HG03135 (cell line): ENCODE data around the gene TEAD1.

Experiments
- ATAC-seq: cut with Tn5 transposase; IDR thresholded peaks from one replicate; pipeline ENCODE4 v1.9.1; 2021; ENCODE audit warnings: mild to moderate bottlenecking, moderate library complexity; ENCODE audit not compliant: unreplicated experiment

TEAD1 gene

GRCh38 chr11:12968826-12969225 lies 294.6 kb downstream of the TEAD1 start:
- no peak for ATAC-seq

- ATAC-seq: no peak
These were observed 297.7 kb downstream of the TEAD1 start for GRCh38 chr11:12971955-12972354.

GRCh38 chr11:12973528-12974181 lies 299.4 kb downstream of the TEAD1 start:
- no peak for ATAC-seq

- no peak for ATAC-seq
These were observed 301.0 kb downstream of the TEAD1 start for GRCh38 chr11:12975195-12975594.

GRCh38 chr11:12979928-12980689 lies 305.9 kb downstream of the TEAD1 start:
- ATAC-seq: no peak

GRCh38 chr11:12981676-12982522 lies 307.7 kb downstream of the TEAD1 start:
- no peak for ATAC-seq

- no peak for ATAC-seq
These were observed 309.1 kb downstream of the TEAD1 start for GRCh38 chr11:12983336-12983735.

GRCh38 chr11:12986194-12986898 lies 312.1 kb downstream of the TEAD1 start:
- ATAC-seq: no peak

- no peak for ATAC-seq
These were observed 315.4 kb downstream of the TEAD1 start for GRCh38 chr11:12989428-12990161.

- ATAC-seq: no peak
These were observed 315.9 kb downstream of the TEAD1 start for GRCh38 chr11:12990162-12990480.

GRCh38 chr11:12991426-12991825 lies 317.2 kb downstream of the TEAD1 start:
- ATAC-seq: no peak

GRCh38 chr11:12993626-12994025 lies 319.4 kb downstream of the TEAD1 start:
- no peak for ATAC-seq
